ENCODE measurements around the gene GPR146.

- TF ChIP-seq, protein P1, sequence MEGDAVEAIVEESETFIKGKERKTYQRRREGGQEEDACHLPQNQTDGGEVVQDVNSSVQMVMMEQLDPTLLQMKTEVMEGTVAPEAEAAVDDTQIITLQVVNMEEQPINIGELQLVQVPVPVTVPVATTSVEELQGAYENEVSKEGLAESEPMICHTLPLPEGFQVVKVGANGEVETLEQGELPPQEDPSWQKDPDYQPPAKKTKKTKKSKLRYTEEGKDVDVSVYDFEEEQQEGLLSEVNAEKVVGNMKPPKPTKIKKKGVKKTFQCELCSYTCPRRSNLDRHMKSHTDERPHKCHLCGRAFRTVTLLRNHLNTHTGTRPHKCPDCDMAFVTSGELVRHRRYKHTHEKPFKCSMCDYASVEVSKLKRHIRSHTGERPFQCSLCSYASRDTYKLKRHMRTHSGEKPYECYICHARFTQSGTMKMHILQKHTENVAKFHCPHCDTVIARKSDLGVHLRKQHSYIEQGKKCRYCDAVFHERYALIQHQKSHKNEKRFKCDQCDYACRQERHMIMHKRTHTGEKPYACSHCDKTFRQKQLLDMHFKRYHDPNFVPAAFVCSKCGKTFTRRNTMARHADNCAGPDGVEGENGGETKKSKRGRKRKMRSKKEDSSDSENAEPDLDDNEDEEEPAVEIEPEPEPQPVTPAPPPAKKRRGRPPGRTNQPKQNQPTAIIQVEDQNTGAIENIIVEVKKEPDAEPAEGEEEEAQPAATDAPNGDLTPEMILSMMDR (IDR thresholded peaks at IDR 0.05; ENCODE audit: insufficient read depth, low read depth, low read length), result no peak
- TF ChIP-seq EZH2 (IDR thresholded peaks at IDR 0.05; ENCODE audit: insufficient read depth, low read length), result no peak
Observed at GRCh38 chr7:994592-995308, 49.6 kb upstream of the GPR146 start.

Measured in astrocyte (in vitro differentiated cells and primary cell).